B cell (primary cell): Measurements from ENCODE around the gene ARHGEF17. TPM values are rescaled to one million over a fixed set of nuclear protein-coding genes. Genes with fewer than 3 reads are reported as not detected.
A peak's percentile ranks its signal among the peaks of the same experiment; 100 is the strongest.

Experiments
- ATAC-seq: fragments of 200-7000 bp; cut with Tn5 transposase; one replicate; pipeline ENCODE4 v1.10.0; 2021; ENCODE audit warnings: low read depth, mild to moderate bottlenecking, moderate number of reproducible peaks, moderate library complexity
- CTCF ChIA-PET: fragments of 350-600 bp; sonication (Branson Sonifier 250); formaldehyde crosslinking; loops from one replicate; lab custom pipeline; 2021; ENCODE audit warnings: antibody characterized with exemption, inconsistent platforms; lab: Charles Lee
- POLR2A ChIA-PET: fragments of 350-600 bp; sonication (Branson Sonifier 250); formaldehyde crosslinking; loops from one replicate; lab custom pipeline; 2021; ENCODE audit warnings: antibody characterized with exemption; lab: Charles Lee
- DNase-seq: peaks from one replicate; pipeline ENCODE4 v3.0.0; 2013
- H2AFZ ChIP-seq: 2 replicates; pipeline ENCODE4 v1.6.1; 2012; ENCODE audit warnings: mild to moderate bottlenecking, low read depth, low read length; ENCODE audit not compliant: insufficient read depth, poor library complexity, severe bottlenecking
- H3K27ac ChIP-seq, 2 donors: 1 replicate in 1 of 2; 2 replicates in 1 of 2; pipeline ENCODE4 v1.5.1; 2012 to 2013; ENCODE audit warnings: low read length in 2 of 2, mild to moderate bottlenecking in 2 of 2, moderate library complexity in 1 of 2
- H3K27me3 ChIP-seq, 4 experiments: fragments of 200-600 bp in 1 of 4; sonication (generic) in 1 of 4; replicated peaks in 1 of 4; 1 replicate in 2 of 4; 2 replicates in 2 of 4; pipeline versions ENCODE4 v1.6.1 to v1.7.0; 2013 to 2016; ENCODE audit warnings: low read length in 3 of 4, mild to moderate bottlenecking in 2 of 4, mixed read lengths in 1 of 4, moderate library complexity in 1 of 4; ENCODE audit not compliant: insufficient read depth in 4 of 4, control insufficient read depth in 3 of 4; ENCODE audit errors: control extremely low read depth in 1 of 4
- H3K36me3 ChIP-seq, 2 experiments: replicated peaks in 1 of 2; 1 replicate in 1 of 2; 2 replicates in 1 of 2; pipeline versions ENCODE4 v1.6.1 to v1.7.1; 2013; ENCODE audit warnings: low read length in 1 of 2; ENCODE audit not compliant: insufficient read depth in 2 of 2, control insufficient read depth in 1 of 2; ENCODE audit errors: control extremely low read depth in 1 of 2, extremely low read depth in 1 of 2
- H3K4me1 ChIP-seq, 2 donors: fragments of 200-600 bp in 1 of 2; sonication (generic) in 1 of 2; 1 replicate in 1 of 2; 2 replicates in 1 of 2; pipeline versions ENCODE4 v1.5.1 to v1.6.1; 2013 to 2017; ENCODE audit warnings: low read length in 2 of 2; ENCODE audit not compliant: control insufficient read depth in 2 of 2, insufficient read depth in 2 of 2
- H3K4me2 ChIP-seq: replicated peaks from 2 replicates; pipeline ENCODE3; 2012; ENCODE audit warnings: mild to moderate bottlenecking, low read depth, low read length; ENCODE audit not compliant: poor library complexity, severe bottlenecking
- H3K4me3 ChIP-seq, 5 experiments: fragments of 200-600 bp in 1 of 5; sonication (generic) in 1 of 5; 1 replicate in 3 of 5; 2 replicates in 2 of 5; pipeline versions ENCODE4 v1.5.1 to v1.7.0; 2011 to 2016; ENCODE audit warnings: low read length in 4 of 5, mild to moderate bottlenecking in 4 of 5, low read depth in 2 of 5, control low read depth in 1 of 5, moderate library complexity in 1 of 5; ENCODE audit not compliant: insufficient read depth in 1 of 5; ENCODE audit errors: control extremely low read depth in 1 of 5, extremely low read depth in 1 of 5
- H3K79me2 ChIP-seq: fragments of 200-600 bp; sonication (generic); one replicate; pipeline ENCODE4 v1.6.0; 2016; ENCODE audit warnings: low read length; ENCODE audit not compliant: control insufficient read depth, insufficient read depth
- H3K9ac ChIP-seq: fragments of 200-600 bp; sonication (generic); 2 replicates; pipeline ENCODE4 v1.6.1; 2017; ENCODE audit warnings: mild to moderate bottlenecking, low read length, moderate library complexity
- H3K9me3 ChIP-seq, 3 donors: one replicate each; pipeline versions ENCODE4 v1.6.1 to v1.7.1; 2013; ENCODE audit warnings: low read length in 2 of 3; ENCODE audit not compliant: control insufficient read depth in 2 of 3, insufficient read depth in 1 of 3; ENCODE audit errors: control extremely low read depth in 1 of 3
- H4K20me1 ChIP-seq: 2 replicates; pipeline ENCODE4 v1.6.0; 2012; ENCODE audit warnings: mild to moderate bottlenecking, low read length; ENCODE audit not compliant: insufficient read depth, control insufficient read depth, poor library complexity, severe bottlenecking
- H3K27ac Mint-ChIP-seq: one replicate; pipeline ENCODE4 v1.8.0; 2021; ENCODE audit warnings: mixed read lengths
- H3K27me3 Mint-ChIP-seq: one replicate; pipeline ENCODE4 v1.8.0; 2021; ENCODE audit warnings: mixed read lengths
- H3K4me1 Mint-ChIP-seq: one replicate; pipeline ENCODE4 v1.8.0; 2021; ENCODE audit warnings: mixed read lengths
- H3K4me3 Mint-ChIP-seq: one replicate; pipeline ENCODE4 v1.8.0; 2021; ENCODE audit warnings: mixed read lengths
- H3K9me3 Mint-ChIP-seq: one replicate; pipeline ENCODE4 v1.8.0; 2022; ENCODE audit warnings: mixed read lengths; ENCODE audit not compliant: insufficient read depth
- EZH2 ChIP-seq: IDR thresholded peaks from 2 replicates; pipeline ENCODE4 v1.6.1; 2012; ENCODE audit warnings: borderline replicate concordance, low read depth, mild to moderate bottlenecking, moderate library complexity, low read length; ENCODE audit not compliant: insufficient read depth, poor library complexity, severe bottlenecking
- WGBS: methylation state at CpG from one replicate; pipeline ENCODE4 v1.1.5; 2013; ENCODE audit warnings: missing lambda C conversion rate; ENCODE audit not compliant: insufficient coverage; 5-methylcytosine and 5-hydroxymethylcytosine counted together
- intact Hi-C: fragments of 100-400 bp; cut with micrococcal nuclease; formaldehyde crosslinking; loops from one replicate; pipeline ENCODE4 v1.10.0; 2022
- polyA plus RNA-seq: library from polyadenylated mRNA; depleted of rRNA; stranded (reverse); fragments of >200 nt; gene quantifications from 2 replicates; pipeline ENCODE4 v1.2.3, GENCODE V29; 2012
- total RNA-seq, 2 donors: library from RNA; stranded (reverse); fragments of 120-200 nt in 1 of 2; gene quantifications; 1 replicate in 1 of 2; 2 replicates in 1 of 2; pipeline versions ENCODE4 v1.2.3 to v1.2.4, GENCODE V29; 2013 to 2022
- TF ChIP-seq, protein P1 (sequence below): fragments of 200-600 bp; IDR thresholded peaks from one replicate; pipeline ENCODE4 v1.8.0; 2022; ENCODE audit warnings: antibody characterized with exemption, mild to moderate bottlenecking

ARHGEF17 gene
- total and polyA plus RNA-seq, 2 donors (not counting 1 experiment from before 2014, with no cell fraction given) = 0.05 TPM; not detected in 1

DNA sequence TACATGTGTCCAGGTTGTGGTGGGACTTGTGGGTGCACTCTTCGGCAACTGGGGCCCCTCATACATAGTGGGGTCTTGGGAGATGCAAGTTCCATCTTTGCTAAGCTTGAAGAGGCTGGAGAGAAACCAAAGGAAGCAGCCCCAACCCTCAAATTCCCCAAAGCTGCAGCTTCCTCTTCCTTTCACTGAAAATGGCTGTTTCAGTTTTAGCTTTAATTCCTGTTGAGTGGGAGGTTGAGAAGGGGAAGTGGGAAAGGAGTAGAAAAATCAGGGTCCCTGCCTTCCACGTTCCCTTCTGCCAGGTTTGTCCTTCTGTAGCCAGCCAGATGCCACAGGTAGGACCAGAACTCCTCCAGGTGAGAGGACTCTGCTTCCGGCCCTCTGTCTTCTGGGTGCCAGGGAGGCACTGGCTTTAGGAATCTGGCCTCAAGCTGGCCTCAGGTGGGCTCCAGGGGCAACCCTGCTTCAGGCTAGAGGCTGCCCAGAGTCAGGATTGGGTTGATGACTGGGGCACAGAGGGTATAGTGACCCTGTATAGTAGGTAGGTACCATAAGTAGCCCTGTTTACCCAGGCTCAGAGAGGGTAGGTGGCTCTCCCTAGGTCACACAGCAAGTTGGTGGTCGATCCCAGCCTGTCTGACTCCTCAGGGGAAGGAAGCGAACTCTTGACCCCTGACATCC is 19.7 kb upstream of the ARHGEF17 start:
- no peak for ATAC-seq
- Mint-ChIP-seq H3K9me3 (no peaks in the 10 kb centered on the region), H3K4me1 (peaks cover 33% of the 10 kb centered on the region), H3K4me3 (peak overlapping the region; percentile 85), H3K27me3 (peaks cover 4% of the 10 kb centered on the region), H3K27ac (peak overlapping the region; percentile 89)
- Histone ChIP-seq H4K20me1 (no peaks in the 10 kb centered on the region), H3K4me2 (peak overlapping the region; percentile 60), H3K9ac (no peak overlapping the region), H3K4me3 (no peak overlapping the region), H3K4me1 (peaks cover 23 to 32% of the 10 kb centered on the region in 2 donors), H3K27ac (peak overlapping the region; percentile 67 to 71), H3K27me3 (peaks cover 0 to 3% (median 0%) of the 10 kb centered on the region in 4 experiments), H2AFZ (no peak overlapping the region), H3K36me3 (no peaks in the 10 kb centered on the region), H3K79me2 (no peaks in the 10 kb centered on the region), H3K9me3 (no peaks in the 10 kb centered on the region)
- ChIA-PET POLR2A (interaction anchor here (1.0 kb wide), 1 partner anchor 47 kb away, joined by 3 read pairs; no protein-coding TSS in a partner anchor), CTCF (interaction anchor here (0.6 to 7.5 kb wide), 20 partner anchors 10 to 817 kb away, joined by 3 to 65 read pairs (median 4); partner anchors contain the start of gene ARHGEF17)
- WGBS = 33% methylated on average over 5 of the region's 5 CpGs
- TF ChIP-seq, protein P1, sequence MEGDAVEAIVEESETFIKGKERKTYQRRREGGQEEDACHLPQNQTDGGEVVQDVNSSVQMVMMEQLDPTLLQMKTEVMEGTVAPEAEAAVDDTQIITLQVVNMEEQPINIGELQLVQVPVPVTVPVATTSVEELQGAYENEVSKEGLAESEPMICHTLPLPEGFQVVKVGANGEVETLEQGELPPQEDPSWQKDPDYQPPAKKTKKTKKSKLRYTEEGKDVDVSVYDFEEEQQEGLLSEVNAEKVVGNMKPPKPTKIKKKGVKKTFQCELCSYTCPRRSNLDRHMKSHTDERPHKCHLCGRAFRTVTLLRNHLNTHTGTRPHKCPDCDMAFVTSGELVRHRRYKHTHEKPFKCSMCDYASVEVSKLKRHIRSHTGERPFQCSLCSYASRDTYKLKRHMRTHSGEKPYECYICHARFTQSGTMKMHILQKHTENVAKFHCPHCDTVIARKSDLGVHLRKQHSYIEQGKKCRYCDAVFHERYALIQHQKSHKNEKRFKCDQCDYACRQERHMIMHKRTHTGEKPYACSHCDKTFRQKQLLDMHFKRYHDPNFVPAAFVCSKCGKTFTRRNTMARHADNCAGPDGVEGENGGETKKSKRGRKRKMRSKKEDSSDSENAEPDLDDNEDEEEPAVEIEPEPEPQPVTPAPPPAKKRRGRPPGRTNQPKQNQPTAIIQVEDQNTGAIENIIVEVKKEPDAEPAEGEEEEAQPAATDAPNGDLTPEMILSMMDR = no peak
- TF ChIP-seq EZH2 = no peak
- intact Hi-C loops = loop anchor here (2.0 to 5.0 kb wide), 5 partner anchors 18 to 466 kb away; no protein-coding TSS in a partner anchor
- peak; percentile 66 for DNase-seq
